Spleen (tissue), 7 donors: ENCODE data around the gene DNAH9.

Source experiments
- POLR2A ChIP-seq, 3 donors: fragments of 450-650 bp; IDR thresholded peaks; one replicate each; pipeline ENCODE4 v1.5.1; 2017; ENCODE audit warnings: antibody characterized with exemption in 3 of 3, mild to moderate bottlenecking in 1 of 3
- POLR2AphosphoS5 ChIP-seq, 3 donors: sonication (generic); formaldehyde crosslinking; IDR thresholded peaks; one replicate each; pipeline ENCODE4 v1.5.1; 2017; ENCODE audit warnings: antibody characterized with exemption in 3 of 3
- TF ChIP-seq, protein P1 (sequence below), 11 experiments: fragments of 200-600 bp in 7 of 11; fragments of 450-650 bp in 4 of 11; sonication (generic) in 4 of 11; IDR thresholded peaks in 8 of 11; conservative IDR thresholded peaks in 3 of 11; 1 replicate in 7 of 11; 2 replicates in 4 of 11; pipeline versions ENCODE4 v1.4.0 to v1.8.0; 2016 to 2021; ENCODE audit warnings: antibody characterized with exemption in 11 of 11, inconsistent platforms in 4 of 11, mild to moderate bottlenecking in 1 of 11
- donor health status: DM: no; HTN: no; CAD: no; lungs with moderate emphysema.
- donor health status: DM: no; HTN: no; CAD: no.
- donor health status: DM: no; HTN: no; CAD: no.

DNA sequence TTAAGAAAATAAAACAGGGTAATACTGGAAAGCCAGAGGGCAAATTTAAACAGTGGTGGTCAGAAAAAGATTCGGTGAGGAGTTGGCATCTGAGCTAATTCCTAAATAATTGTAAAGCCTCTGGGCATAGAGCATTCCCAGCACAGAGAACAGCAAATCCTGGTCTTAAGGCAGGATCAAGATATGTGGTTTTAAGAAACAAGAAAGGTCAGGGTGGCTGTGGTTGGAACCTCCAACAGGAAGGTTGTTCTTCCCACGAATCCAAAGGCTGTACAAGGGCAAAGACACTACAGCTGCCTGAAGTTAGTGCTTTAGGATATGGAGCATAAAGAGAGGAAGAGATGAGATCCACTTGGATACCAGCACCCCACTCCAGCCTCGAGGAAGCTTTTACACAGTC, 284.4 kb downstream of the DNAH9 start:
- TF ChIP-seq, protein P1, sequence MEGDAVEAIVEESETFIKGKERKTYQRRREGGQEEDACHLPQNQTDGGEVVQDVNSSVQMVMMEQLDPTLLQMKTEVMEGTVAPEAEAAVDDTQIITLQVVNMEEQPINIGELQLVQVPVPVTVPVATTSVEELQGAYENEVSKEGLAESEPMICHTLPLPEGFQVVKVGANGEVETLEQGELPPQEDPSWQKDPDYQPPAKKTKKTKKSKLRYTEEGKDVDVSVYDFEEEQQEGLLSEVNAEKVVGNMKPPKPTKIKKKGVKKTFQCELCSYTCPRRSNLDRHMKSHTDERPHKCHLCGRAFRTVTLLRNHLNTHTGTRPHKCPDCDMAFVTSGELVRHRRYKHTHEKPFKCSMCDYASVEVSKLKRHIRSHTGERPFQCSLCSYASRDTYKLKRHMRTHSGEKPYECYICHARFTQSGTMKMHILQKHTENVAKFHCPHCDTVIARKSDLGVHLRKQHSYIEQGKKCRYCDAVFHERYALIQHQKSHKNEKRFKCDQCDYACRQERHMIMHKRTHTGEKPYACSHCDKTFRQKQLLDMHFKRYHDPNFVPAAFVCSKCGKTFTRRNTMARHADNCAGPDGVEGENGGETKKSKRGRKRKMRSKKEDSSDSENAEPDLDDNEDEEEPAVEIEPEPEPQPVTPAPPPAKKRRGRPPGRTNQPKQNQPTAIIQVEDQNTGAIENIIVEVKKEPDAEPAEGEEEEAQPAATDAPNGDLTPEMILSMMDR (IDR thresholded peaks at IDR 0.05 in 8 of 11, conservative IDR thresholded peaks at IDR 0.05 in 3 of 11) = no peak
- TF ChIP-seq POLR2A (IDR thresholded peaks at IDR 0.05) (no peak), POLR2AphosphoS5 (IDR thresholded peaks at IDR 0.05) (no peak)
